HG03196 (cell line): ENCODE data around the gene GSTO1.

Source experiments
- ATAC-seq: cut with Tn5 transposase; IDR thresholded peaks from one replicate; pipeline ENCODE4 v1.9.1; 2021; ENCODE audit not compliant: unreplicated experiment

Gene GSTO1

GRCh38 chr10:104303594-104304355, 49.1 kb downstream of the GSTO1 start:
- ATAC-seq: no peak

DNA sequence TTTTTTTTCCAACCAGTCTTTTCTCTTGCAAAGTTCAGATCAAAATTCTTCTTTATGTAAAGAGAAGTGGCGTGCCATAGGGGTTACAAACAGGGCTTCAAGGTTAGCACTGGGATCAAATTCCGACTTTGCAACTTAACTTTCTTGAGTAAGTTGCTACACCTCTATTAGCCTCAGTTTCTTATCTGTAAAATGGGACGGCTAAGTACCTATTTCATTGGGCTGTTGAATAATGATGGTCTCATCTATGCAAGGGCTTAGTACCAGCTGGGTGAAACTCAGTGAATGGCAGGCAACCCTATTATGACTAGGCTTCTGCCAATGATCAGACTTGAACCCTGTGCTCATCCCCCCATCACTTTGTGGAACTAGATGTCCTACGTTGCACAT, 49.7 kb downstream of the GSTO1 start:
- no peak for ATAC-seq

- ATAC-seq: no peak
These were observed 50.2 kb downstream of the GSTO1 start for GRCh38 chr10:104304927-104305326.

GRCh38 chr10:104306897-104307296, 52.2 kb downstream of the GSTO1 start:
- no peak for ATAC-seq

GRCh38 chr10:104307576-104308438, 53.1 kb downstream of the GSTO1 start:
- ATAC-seq: no peak

GRCh38 chr10:104308439-104308903, 53.8 kb downstream of the GSTO1 start:
- peak; percentile 70 for ATAC-seq

GRCh38 chr10:104309980-104310978, 55.6 kb downstream of the GSTO1 start:
- ATAC-seq: no peak

GRCh38 chr10:104311184-104311720, 56.6 kb downstream of the GSTO1 start:
- ATAC-seq: no peak

- no peak for ATAC-seq
These were observed 60.1 kb downstream of the GSTO1 start for GRCh38 chr10:104314591-104315485.

DNA sequence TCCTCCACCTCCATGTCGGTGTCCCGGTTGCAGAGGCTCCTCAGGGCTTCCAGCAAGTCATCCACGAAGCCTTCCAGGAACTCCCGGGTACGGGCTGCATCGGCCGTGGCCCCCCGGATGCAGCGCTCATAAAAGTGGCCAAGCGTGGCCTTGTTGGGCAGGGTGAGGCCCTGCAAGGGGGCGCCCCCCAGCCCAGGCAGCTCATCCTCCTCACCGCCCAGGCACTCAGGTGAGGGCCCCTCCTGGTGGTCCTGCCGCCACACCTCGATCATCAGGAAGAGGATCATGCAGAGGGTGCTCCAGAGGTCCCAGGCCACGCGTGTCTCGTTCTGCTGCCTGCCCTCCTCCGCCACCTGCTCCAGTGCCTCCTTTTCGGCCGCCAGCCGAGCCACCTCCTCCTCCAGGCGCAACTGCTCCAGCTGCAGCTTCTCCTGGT, 60.8 kb downstream of the GSTO1 start:
- no peak for ATAC-seq

DNA sequence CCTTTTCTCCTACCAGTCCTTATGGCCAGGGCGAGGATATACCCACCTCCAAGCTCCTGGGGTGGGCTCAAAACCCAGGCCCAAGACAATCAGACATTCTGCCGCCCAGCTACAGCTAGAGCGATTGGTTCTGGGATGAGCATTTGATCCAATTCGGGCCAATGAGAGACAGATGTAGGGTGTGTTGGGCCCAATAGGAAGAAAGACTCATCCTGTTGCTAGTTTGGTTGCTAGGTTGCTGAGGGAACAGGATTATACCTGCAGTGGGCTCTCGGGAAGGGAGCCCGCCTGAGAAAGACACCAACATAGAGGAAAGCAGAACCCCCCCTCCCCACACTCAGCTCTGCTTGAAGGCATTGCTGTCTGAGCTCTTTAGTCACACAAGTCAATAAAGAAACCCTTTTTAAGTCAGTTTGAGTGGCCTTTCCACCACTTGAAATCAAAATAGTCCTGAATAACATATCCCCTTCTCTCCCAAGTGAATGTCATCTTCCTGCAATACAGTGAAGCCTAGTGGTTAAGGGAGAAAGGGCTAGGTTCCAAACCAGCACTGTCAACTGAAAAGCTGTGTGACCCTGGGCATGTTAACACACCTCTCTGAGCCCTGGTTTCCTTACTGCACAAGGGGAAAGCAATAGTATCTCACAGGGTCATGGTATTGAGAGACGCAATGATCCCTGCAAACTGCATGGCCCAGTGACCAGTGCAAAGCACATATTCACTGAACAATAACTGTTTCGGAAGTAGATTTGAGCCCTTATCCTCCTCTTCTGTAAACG, 61.8 kb downstream of the GSTO1 start:
- ATAC-seq: no peak
